ENCODE measurements around the gene PTPN4.
A peak's percentile ranks its signal among the peaks of the same experiment; 100 is the strongest.

PTPN4 gene

DNA sequence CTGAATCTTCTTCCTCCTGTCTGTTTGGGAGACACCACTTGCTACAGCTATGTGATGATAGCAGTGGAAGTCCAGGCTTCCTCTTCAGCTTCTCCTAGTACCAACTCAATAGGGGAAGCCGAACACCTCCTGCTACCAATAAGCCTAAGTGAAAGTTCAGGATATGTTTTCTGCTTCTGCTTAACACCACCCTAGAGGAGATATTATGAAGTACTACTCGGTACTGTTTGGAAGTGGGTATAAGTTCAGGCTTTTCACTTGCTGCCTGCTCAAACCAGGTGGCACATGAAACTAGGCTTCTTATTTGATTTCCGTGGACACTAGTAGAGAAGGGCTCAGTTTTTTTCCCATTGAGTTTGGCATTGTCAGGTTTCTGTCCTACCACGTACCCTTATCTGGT lies 99.8 kb downstream of the PTPN4 start:
- DNase-seq (ENCODE audit: low read depth) = no peak
- no peak overlapping the region for H3K4me3 ChIP-seq (ENCODE audit: low read depth, low read length)
- TF ChIP-seq, protein P1, sequence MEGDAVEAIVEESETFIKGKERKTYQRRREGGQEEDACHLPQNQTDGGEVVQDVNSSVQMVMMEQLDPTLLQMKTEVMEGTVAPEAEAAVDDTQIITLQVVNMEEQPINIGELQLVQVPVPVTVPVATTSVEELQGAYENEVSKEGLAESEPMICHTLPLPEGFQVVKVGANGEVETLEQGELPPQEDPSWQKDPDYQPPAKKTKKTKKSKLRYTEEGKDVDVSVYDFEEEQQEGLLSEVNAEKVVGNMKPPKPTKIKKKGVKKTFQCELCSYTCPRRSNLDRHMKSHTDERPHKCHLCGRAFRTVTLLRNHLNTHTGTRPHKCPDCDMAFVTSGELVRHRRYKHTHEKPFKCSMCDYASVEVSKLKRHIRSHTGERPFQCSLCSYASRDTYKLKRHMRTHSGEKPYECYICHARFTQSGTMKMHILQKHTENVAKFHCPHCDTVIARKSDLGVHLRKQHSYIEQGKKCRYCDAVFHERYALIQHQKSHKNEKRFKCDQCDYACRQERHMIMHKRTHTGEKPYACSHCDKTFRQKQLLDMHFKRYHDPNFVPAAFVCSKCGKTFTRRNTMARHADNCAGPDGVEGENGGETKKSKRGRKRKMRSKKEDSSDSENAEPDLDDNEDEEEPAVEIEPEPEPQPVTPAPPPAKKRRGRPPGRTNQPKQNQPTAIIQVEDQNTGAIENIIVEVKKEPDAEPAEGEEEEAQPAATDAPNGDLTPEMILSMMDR (IDR thresholded peaks at IDR 0.05; ENCODE audit: insufficient read depth, low read depth, low read length, missing control alignments) = no peak

DNA sequence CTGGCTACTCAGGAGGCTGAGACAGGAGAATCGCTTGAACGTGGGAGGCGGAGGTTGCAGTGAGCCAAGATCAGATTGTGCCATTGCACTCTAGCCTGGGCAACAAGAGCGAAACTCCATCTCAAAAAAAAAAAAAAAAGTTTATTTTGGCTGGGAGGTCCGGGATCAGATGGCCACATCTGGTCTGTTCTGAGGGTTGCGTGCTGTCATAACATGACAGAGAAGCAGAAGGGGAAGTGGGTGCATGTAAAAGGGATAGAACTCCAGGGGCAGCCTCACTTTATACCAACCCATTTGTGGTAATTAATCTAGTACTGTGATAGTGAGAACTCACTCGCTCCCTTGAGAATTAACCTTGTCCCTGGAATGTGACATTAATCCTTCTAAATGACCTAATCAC lies 101.2 kb downstream of the PTPN4 start:
- H3K4me3 ChIP-seq (ENCODE audit: low read depth, low read length) = no peak overlapping the region
- no peak for DNase-seq (ENCODE audit: low read depth)
- TF ChIP-seq, protein P1 (IDR thresholded peaks at IDR 0.05; ENCODE audit: insufficient read depth, low read depth, low read length, missing control alignments) = no peak

DNA sequence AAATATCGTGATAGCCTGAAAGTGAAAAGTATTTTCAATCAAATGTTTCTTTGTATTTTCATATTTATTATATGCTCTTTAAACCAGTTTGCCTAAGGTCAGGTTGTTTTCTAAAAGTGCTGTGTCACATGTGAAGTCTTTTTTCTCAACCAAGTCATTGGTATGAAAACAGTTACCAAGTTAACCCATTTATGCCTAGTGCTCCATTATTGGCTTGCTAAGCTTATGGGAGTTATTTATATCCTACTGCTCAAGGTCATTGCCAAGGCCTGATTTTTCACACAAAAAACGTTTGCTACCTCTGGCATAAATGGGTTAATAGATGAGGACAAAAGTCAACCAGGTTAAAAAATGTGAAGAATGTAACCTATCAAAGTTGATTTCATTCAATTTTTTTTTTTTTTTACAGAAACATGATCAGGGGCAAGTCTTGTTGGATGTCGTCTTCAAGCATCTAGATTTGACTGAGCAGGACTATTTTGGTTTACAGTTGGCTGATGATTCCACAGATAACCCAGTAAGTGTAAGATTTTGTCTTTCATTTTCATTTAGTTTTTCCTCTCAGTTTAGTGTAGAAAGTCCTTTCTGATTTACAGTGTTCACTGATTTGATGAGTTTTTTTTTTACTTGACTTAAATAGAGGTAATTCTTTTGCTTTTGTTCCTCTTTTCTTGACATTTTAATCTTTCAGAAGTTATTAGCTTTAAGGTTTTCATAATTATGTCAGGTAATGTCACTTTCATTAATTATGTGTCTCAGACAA lies 102.6 kb downstream of the PTPN4 start:
- H3K4me3 ChIP-seq (ENCODE audit: low read depth, low read length) = no peak overlapping the region
- TF ChIP-seq, protein P1 (IDR thresholded peaks at IDR 0.05; ENCODE audit: insufficient read depth, low read depth, low read length, missing control alignments) = no peak
- peak; percentile 61 for DNase-seq (ENCODE audit: low read depth)

DNA sequence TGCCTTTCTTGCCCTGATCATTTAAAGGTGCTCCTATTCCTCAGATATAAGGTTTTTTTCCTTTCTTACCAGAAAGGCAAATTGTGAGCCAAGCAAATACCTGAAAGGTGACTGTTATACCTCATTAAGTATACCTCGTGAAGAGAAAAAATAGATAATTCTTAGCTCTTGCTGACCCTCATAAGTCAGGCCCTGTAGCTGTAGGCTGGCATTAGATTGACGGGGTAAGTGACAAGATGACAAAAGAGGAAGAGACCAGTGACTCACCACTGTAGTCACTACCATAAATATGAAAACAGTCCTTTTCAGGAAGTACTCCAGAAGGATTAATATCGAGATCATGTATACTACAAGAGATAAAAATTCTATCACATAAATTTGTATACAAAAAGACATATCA lies 104.6 kb downstream of the PTPN4 start:
- TF ChIP-seq, protein P1 (IDR thresholded peaks at IDR 0.05; ENCODE audit: insufficient read depth, low read depth, low read length, missing control alignments) = no peak
- DNase-seq (ENCODE audit: low read depth) = no peak
- H3K4me3 ChIP-seq (ENCODE audit: low read depth, low read length) = no peak overlapping the region

DNA sequence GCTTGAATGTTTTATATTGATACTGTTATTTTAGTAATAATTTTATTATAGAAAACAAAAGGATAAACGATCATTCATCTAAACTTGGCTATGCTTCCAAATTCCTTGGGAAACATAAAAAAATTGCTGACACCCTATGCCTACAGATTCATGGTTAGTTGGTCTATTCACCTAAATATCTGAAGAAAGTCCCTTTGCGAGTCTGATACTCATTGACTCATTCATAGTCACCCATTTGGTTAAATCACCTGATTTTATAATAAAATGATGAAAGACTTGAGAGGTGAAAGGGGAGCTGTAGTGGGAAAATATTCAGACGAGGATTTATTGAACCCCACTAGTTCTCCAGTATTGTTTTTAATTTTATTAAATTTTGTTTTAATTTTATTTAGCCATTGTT lies 112.0 kb downstream of the PTPN4 start:
- no peak overlapping the region for H3K4me3 ChIP-seq (ENCODE audit: low read depth, low read length)
- no peak for DNase-seq (ENCODE audit: low read depth)

DNA sequence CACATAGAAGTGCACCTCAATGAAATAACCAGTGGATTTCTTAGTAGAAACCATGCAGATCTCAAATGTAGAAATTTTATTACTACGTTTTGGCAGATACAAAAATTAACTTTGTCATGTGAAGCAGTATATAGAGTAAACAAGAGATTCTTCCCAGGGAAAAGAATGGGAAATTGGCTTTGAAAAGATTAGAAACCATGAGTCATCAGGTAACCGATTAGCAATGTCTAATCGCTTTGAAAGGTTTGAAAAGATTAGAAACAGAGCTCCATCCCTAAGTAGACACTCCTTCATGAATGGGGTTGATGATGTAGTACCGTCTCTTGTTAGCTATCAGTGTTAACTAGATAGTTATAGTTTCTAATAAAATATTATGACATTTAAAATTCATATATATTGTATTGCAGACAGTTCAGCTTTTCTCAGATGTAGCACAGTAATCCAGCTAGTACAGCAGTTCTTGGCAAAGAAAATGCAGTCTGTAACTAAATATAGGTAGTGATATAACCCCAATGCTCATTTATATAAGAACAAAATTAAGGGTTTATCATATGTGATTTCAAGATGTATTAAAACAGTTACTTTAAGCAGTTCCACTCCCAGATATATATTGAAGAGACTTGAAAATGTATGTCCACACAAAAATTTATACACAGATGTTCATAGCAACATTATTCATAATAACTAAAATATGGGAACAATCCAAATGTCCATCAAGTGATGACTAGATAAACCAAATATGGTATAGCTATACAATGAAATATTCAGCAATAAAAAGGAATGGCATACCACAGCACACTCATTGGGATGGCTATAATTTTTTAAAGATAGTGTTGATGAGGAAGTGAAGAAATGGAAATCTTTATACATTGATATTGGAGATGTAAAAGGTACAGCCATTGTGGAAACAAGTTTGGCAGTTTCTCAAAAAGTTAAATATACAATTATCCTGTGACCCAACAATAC lies 113.9 kb downstream of the PTPN4 start:
- no peak overlapping the region for H3K4me3 ChIP-seq (ENCODE audit: low read depth, low read length)
- TF ChIP-seq, protein P1 (IDR thresholded peaks at IDR 0.05; ENCODE audit: insufficient read depth, low read depth, low read length, missing control alignments) = no peak
- DNase-seq (ENCODE audit: low read depth) = no peak

More for the DNA sequence above, 112.0 kb downstream of the PTPN4 start:
- TF ChIP-seq, protein P1 (IDR thresholded peaks at IDR 0.05; ENCODE audit: insufficient read depth, low read depth, low read length, missing control alignments) = no peak

Measured in GM12865 (cell line).